GM12878 (cell line): ENCODE results near the gene PCDHA7. TPM values are rescaled to one million over a fixed set of nuclear protein-coding genes. Genes with fewer than 3 reads are reported as not detected.
"Not testable (repeated sequence)": the region's sequence is repeated elsewhere in the genome, so short reads cannot be mapped to it uniquely, and the experiment has no call there.

Experiments
- ATAC-seq: fragments of 200-7000 bp; cut with Tn5 transposase; 3 replicates; pipeline ENCODE4 v1.9.1; 2020; ENCODE audit warnings: mild to moderate bottlenecking, moderate library complexity
- BruUV-seq: library from RNA; stranded (reverse); fragments of 400-500 nt; replicated peaks from 2 replicates; lab custom pipeline; 2021; lab: Mats Ljungman, UMichigan
- CTCF ChIA-PET: fragments of 300-600 bp; sonication (Branson Sonifier 250); formaldehyde crosslinking; extraction: SDS; loops from one replicate; lab custom pipeline; 2021; ENCODE audit warnings: inconsistent platforms; lab: Yijun Ruan, JAX
- POLR2A ChIA-PET: fragments of 350-600 bp; formaldehyde crosslinking; extraction: SDS; loops from one replicate; lab custom pipeline; 2021; ENCODE audit warnings: inconsistent platforms; lab: Charles Lee
- RAD21 ChIA-PET: fragments of 300-600 bp; sonication (Branson Sonifier 250); formaldehyde crosslinking; loops from one replicate; lab custom pipeline; 2023; ENCODE audit warnings: antibody characterized with exemption; ENCODE audit not compliant: unreplicated experiment; lab: Charles Lee
- SMC1A ChIA-PET: fragments of 300-600 bp; sonication (Branson Sonifier 250); formaldehyde crosslinking; loops from one replicate; lab custom pipeline; 2023; ENCODE audit not compliant: unreplicated experiment, uncharacterized antibody; lab: Charles Lee
- DNase-seq: peaks from one replicate; pipeline ENCODE4 v3.0.0-alpha.2; 2011; ENCODE audit warnings: low read depth, low spot score
- FAIRE-seq: peaks from 3 replicates; lab custom pipeline; 2011; peaks lifted over from hg19 to GRCh38; lab: Jason Lieb, UNC
- H2AFZ ChIP-seq: 2 replicates; pipeline ENCODE4 v1.6.0; 2011; ENCODE audit warnings: low read depth, low read length, control low read depth; ENCODE audit not compliant: control insufficient read depth
- H3K27ac ChIP-seq: 2 replicates; pipeline ENCODE4 v1.5.1; 2011; ENCODE audit warnings: control low read depth; ENCODE audit not compliant: control insufficient read depth, insufficient read depth
- H3K27me3 ChIP-seq, 2 experiments: replicated peaks in 1 of 2; 2 replicates each; pipeline versions ENCODE4 v1.6.0 to v1.6.1; 2011; ENCODE audit warnings: low read length in 1 of 2; ENCODE audit not compliant: control insufficient read depth in 2 of 2, insufficient read depth in 2 of 2
- H3K36me3 ChIP-seq, 2 experiments: 2 replicates each; pipeline ENCODE4 v1.5.1; 2011; ENCODE audit warnings: low read length in 1 of 2; ENCODE audit not compliant: control insufficient read depth in 2 of 2, insufficient read depth in 2 of 2
- H3K4me1 ChIP-seq: 2 replicates; pipeline ENCODE4 v1.6.1; 2011; ENCODE audit warnings: mild to moderate bottlenecking, low read length, moderate library complexity, mixed read lengths; ENCODE audit not compliant: control insufficient read depth, insufficient read depth
- H3K4me2 ChIP-seq: 2 replicates; pipeline ENCODE4 v1.6.0; 2011; ENCODE audit warnings: control low read depth; ENCODE audit not compliant: control insufficient read depth, insufficient read depth
- H3K4me3 ChIP-seq: fragments of 200-600 bp; sonication (generic); 2 replicates; pipeline ENCODE4 v1.5.1; 2016
- H3K79me2 ChIP-seq: 2 replicates; pipeline ENCODE4 v1.6.0; 2011; ENCODE audit warnings: low read length; ENCODE audit not compliant: control insufficient read depth, insufficient read depth
- H3K9ac ChIP-seq: 2 replicates; pipeline ENCODE4 v1.8.0; 2011; ENCODE audit warnings: low read length, control low read depth, mixed read lengths; ENCODE audit not compliant: control insufficient read depth, insufficient read depth
- H3K9me3 ChIP-seq: replicated peaks from 3 replicates; pipeline ENCODE4 v1.5.1; 2011; ENCODE audit warnings: mild to moderate bottlenecking, low read length; ENCODE audit not compliant: control insufficient read depth, insufficient read depth
- H4K20me1 ChIP-seq: 2 replicates; pipeline ENCODE4 v1.6.0; 2011; ENCODE audit not compliant: control insufficient read depth, insufficient read depth
- CEBPB ChIP-seq, 2 experiments: fragments of 150-350 bp in 1 of 2; IDR thresholded peaks; 2 replicates each; pipeline ENCODE4 v1.6.1; 2012 to 2014; ENCODE audit warnings: low read depth in 2 of 2, low read length in 2 of 2, borderline replicate concordance in 1 of 2, inconsistent platforms in 1 of 2
- CTCF ChIP-seq, 3 experiments: IDR thresholded peaks in 2 of 3; conservative IDR thresholded peaks in 1 of 3; 2 replicates each; pipeline ENCODE4 v1.5.1; 2011; ENCODE audit warnings: low read depth in 3 of 3, low read length in 3 of 3, mild to moderate bottlenecking in 3 of 3, control low read depth in 2 of 3, moderate library complexity in 2 of 3, inconsistent platforms in 1 of 3, mixed read lengths in 1 of 3; ENCODE audit not compliant: control insufficient read depth in 2 of 3, insufficient read depth in 1 of 3; ENCODE audit errors: extremely low read depth in 1 of 3
- HCFC1 ChIP-seq: fragments of 150-350 bp; IDR thresholded peaks from 2 replicates; pipeline ENCODE4 v1.6.1; 2014; ENCODE audit warnings: low read length
- NR2C2 ChIP-seq: IDR thresholded peaks from 2 replicates; pipeline ENCODE4 v1.6.1; 2011; ENCODE audit warnings: borderline replicate concordance, low read depth; ENCODE audit not compliant: control insufficient read depth, insufficient read length
- NRF1 ChIP-seq: conservative IDR thresholded peaks from 2 replicates; pipeline ENCODE4 v1.6.1; 2011; ENCODE audit warnings: mild to moderate bottlenecking, low read depth, low read length, improper control_type of control experiment
- PAX5 ChIP-seq: IDR thresholded peaks from 2 replicates; pipeline ENCODE4 v1.6.1; 2011; ENCODE audit warnings: low read depth, low read length, borderline replicate concordance
- SMARCA5 ChIP-seq: fragments of 450-650 bp; IDR thresholded peaks from 2 replicates; pipeline ENCODE4 v1.6.1; 2017; ENCODE audit warnings: mild to moderate bottlenecking
- SUZ12 ChIP-seq: fragments of 200-600 bp; sonication (generic); IDR thresholded peaks from one replicate; pipeline ENCODE4 v1.6.1; 2018; ENCODE audit warnings: antibody characterized with exemption, mild to moderate bottlenecking; ENCODE audit not compliant: unreplicated experiment
- ZNF274 ChIP-seq: IDR thresholded peaks from one replicate; pipeline ENCODE4 v1.8.0; 2011; ENCODE audit not compliant: insufficient read length, insufficient read depth
- WGBS: methylation state at CpG from one replicate; pipeline ENCODE4 v1.1.6; 2016; ENCODE audit warnings: low lambda C conversion rate; ENCODE audit not compliant: insufficient replicate concordance, insufficient coverage; ENCODE audit errors: missing lambda C conversion rate; 5-methylcytosine and 5-hydroxymethylcytosine counted together
- in situ Hi-C: fragments of 300-500 bp; cut with MboI; formaldehyde crosslinking; loops from 9 replicates; pipeline ENCODE4 v1.14.3; 2018; ENCODE audit warnings: mixed read lengths
- intact Hi-C: fragments of 100-400 bp; cut with micrococcal nuclease; formaldehyde crosslinking; loops from one replicate; pipeline ENCODE4 v1.14.2; 2022; ENCODE audit not compliant: unreplicated experiment
- polyA plus RNA-seq, 11 experiments: library from polyadenylated mRNA; depleted of rRNA in 4 of 11; unstranded in 6 of 11; stranded (reverse) in 5 of 11; fragments of >200 nt; fragmentation: Nextera tagmentation in 4 of 11; fragmentation: Illumina TruSeq in 1 of 11; extraction: Ambion mirVana in 4 of 11; extraction: Trizol in 1 of 11; gene quantifications; 1 replicate in 1 of 11; 2 replicates in 10 of 11; pipeline versions ENCODE4 v1.2.1 to v1.2.3, GENCODE V29; 2011 to 2016; ENCODE audit warnings: inconsistent platforms in 2 of 11, missing spikeins in 2 of 11, low read depth in 1 of 11
- total RNA-seq, 4 experiments: library from RNA; depleted of rRNA in 3 of 4; stranded (reverse); fragments of >200 nt in 3 of 4; fragmentation: Illumina TruSeq in 1 of 4; extraction: Trizol in 1 of 4; gene quantifications; 2 replicates each; pipeline versions ENCODE4 v1.2.1 to v1.2.3, GENCODE V29; 2013 to 2021

PCDHA7 gene
- total and polyA plus RNA-seq, 10 of the 15 experiments (the other 5 are each of a cell fraction or from before 2014, with no cell fraction given) = 0.05 to 0.06 TPM; not detected in 8

GRCh38 chr5:140806834-140807775, 27.0 kb upstream of the PCDHA7 start, which contains the start of gene PCDHA4:
Gene PCDHA4 (plus strand): TSS chr5:140807068.
- WGBS = 52% methylated on average over 32 of the region's 47 CpGs
- ATAC-seq (no peak), DNase-seq (no peak)
- Histone ChIP-seq H3K79me2 (no peaks in the 10 kb centered on the region), H3K27ac (no peak within 1 kb of the TSS)
- intact Hi-C loops = no loop called here
- TF ChIP-seq SUZ12 = no peak
- TF ChIP-seq CEBPB (IDR thresholded peaks at IDR 0.05; ENCODE audit: borderline replicate concordance in 1 of 2, low read depth in 2 of 2, low read length in 2 of 2) = no peak
- peak in 2 of 3 experiments; percentile 13 to 15; a peak in 1 of 6 replicates for TF ChIP-seq CTCF (IDR thresholded peaks at IDR 0.05 in 2 of 3, conservative IDR thresholded peaks at IDR 0.05 in 1 of 3; ENCODE audit: control insufficient read depth in 2 of 3, extremely low read depth in 1 of 3, insufficient read depth in 1 of 3, low read depth in 3 of 3, low read length in 3 of 3)
- TF ChIP-seq SMARCA5 = no peak
- no peak for TF ChIP-seq ZNF274
- no peak for TF ChIP-seq NR2C2
- TF ChIP-seq PAX5 = no peak
- no peak for TF ChIP-seq HCFC1
- no peak for TF ChIP-seq NRF1
- TF ChIP-seq, all 136 proteins: peak for 1
- H4K20me1 ChIP-seq = no peaks in the 10 kb centered on the region
- H3K27me3 ChIP-seq = no peaks in the 10 kb centered on the region
- BruUV-seq = no TSS peak
- FAIRE-seq = no peak
- H2AFZ ChIP-seq = no peak within 1 kb of the TSS
- ChIA-PET CTCF (interaction anchor here (1.4 to 2.0 kb wide), 2 partner anchors 10 to 15 kb away, joined by 3 to 5 read pairs; partner anchors contain the start of gene PCDHA5), SMC1A (no interaction called here), POLR2A (no interaction called here), RAD21 (no interaction called here)
- no peaks in the 10 kb centered on the region for H3K36me3 ChIP-seq
- no peaks in the 10 kb centered on the region for H3K4me1 ChIP-seq
- H3K9ac ChIP-seq = no peak within 1 kb of the TSS
- no peak within 1 kb of the TSS for H3K4me3 ChIP-seq
- in situ Hi-C loops = loop anchor here (25.0 kb wide), 1 partner anchor 755 kb away; no protein-coding TSS in a partner anchor
- H3K4me2 ChIP-seq = no peak within 1 kb of the TSS
- H3K9me3 ChIP-seq = no peaks in the 10 kb centered on the region; the same call in 2 of the 3 replicates

GRCh38 chr5:140808241-140808888, 25.7 kb upstream of the PCDHA7 start:
- H3K4me3 ChIP-seq, H3K79me2 ChIP-seq, H3K4me1 ChIP-seq, H3K9ac ChIP-seq, ATAC-seq, H3K4me2 ChIP-seq, H3K27me3 ChIP-seq, H2AFZ ChIP-seq, POLR2A ChIA-PET, FAIRE-seq, H4K20me1 ChIP-seq, BruUV-seq, H3K27ac ChIP-seq, H3K36me3 ChIP-seq, RAD21 ChIA-PET, intact Hi-C loops, DNase-seq, SMC1A ChIA-PET, H3K9me3 ChIP-seq: not testable (repeated sequence)
- in situ Hi-C loops = loop anchor here (25.0 kb wide), 1 partner anchor 754 kb away; no protein-coding TSS in a partner anchor
- 83% methylated on average over 44 of the region's 62 CpGs for WGBS
- CTCF ChIA-PET = interaction anchor here (1.4 kb wide), 1 partner anchor 8 kb away, joined by 3 read pairs; no protein-coding TSS in a partner anchor
